T-cell (primary cell): ENCODE data around the gene MED12L. TPM values are rescaled to one million over a fixed set of nuclear protein-coding genes. Genes with fewer than 3 reads are reported as not detected.
A peak's percentile ranks its signal among the peaks of the same experiment; 100 is the strongest.
"Not testable (repeated sequence)": the region's sequence is repeated elsewhere in the genome, so short reads cannot be mapped to it uniquely, and the experiment has no call there.

Experiments
- ATAC-seq, 4 experiments: fragments of 200-7000 bp in 3 of 4; fragments of 150-1000 bp in 1 of 4; cut with Tn5 transposase; replicated peaks in 1 of 4; 1 replicate in 3 of 4; 2 replicates in 1 of 4; pipeline ENCODE4 v1.10.0; 2021; ENCODE audit warnings: moderate library complexity in 3 of 4, mild to moderate bottlenecking in 2 of 4, moderate number of reproducible peaks in 1 of 4
- CTCF ChIA-PET, 2 donors: fragments of 300-600 bp; sonication (Branson Sonifier 250); formaldehyde crosslinking; loops; one replicate each; lab custom pipeline; 2022; ENCODE audit warnings: antibody characterized with exemption in 2 of 2; lab: Charles Lee
- POLR2A ChIA-PET, 2 donors: fragments of 300-600 bp; sonication (Branson Sonifier 250); formaldehyde crosslinking; loops; one replicate each; lab custom pipeline; 2022; ENCODE audit warnings: antibody characterized with exemption in 2 of 2; lab: Charles Lee
- DNase-seq, 35 experiments: peaks; one replicate each; pipeline versions ENCODE4 v3.0.0 to v3.0.0-alpha.2; 2013 to 2023
- H3K27ac ChIP-seq: one replicate; pipeline ENCODE4 v1.5.1; 2013; ENCODE audit warnings: low read length
- H3K27me3 ChIP-seq, 2 experiments: replicated peaks in 1 of 2; 1 replicate in 1 of 2; 2 replicates in 1 of 2; pipeline versions ENCODE4 v1.6.1 to v1.7.0; 2013; ENCODE audit warnings: low read length in 1 of 2, mixed read lengths in 1 of 2; ENCODE audit not compliant: control insufficient read depth in 2 of 2, insufficient read depth in 2 of 2; ENCODE audit errors: extremely low read depth in 1 of 2
- H3K36me3 ChIP-seq, 2 donors: 1 replicate in 1 of 2; 2 replicates in 1 of 2; pipeline versions ENCODE4 v1.6.1 to v1.7.0; 2013; ENCODE audit warnings: low read length in 1 of 2; ENCODE audit not compliant: control insufficient read depth in 2 of 2, insufficient read depth in 1 of 2; ENCODE audit errors: extremely low read depth in 1 of 2
- H3K4me1 ChIP-seq, 2 experiments: 1 replicate in 1 of 2; 2 replicates in 1 of 2; pipeline versions ENCODE4 v1.6.1 to v1.7.0; 2013; ENCODE audit warnings: low read length in 2 of 2, mixed read lengths in 1 of 2; ENCODE audit not compliant: insufficient read depth in 2 of 2, control insufficient read depth in 1 of 2; ENCODE audit errors: extremely low read depth in 1 of 2
- H3K4me3 ChIP-seq, 2 donors: 1 replicate in 1 of 2; 2 replicates in 1 of 2; pipeline versions ENCODE4 v1.5.1 to v1.7.0; 2013; ENCODE audit warnings: mild to moderate bottlenecking in 2 of 2, low read length in 1 of 2, moderate library complexity in 1 of 2; ENCODE audit not compliant: control insufficient read depth in 1 of 2; ENCODE audit errors: extremely low read depth in 1 of 2
- H3K9me3 ChIP-seq: 2 replicates; pipeline ENCODE4 v1.7.0; 2013
- H3K27ac Mint-ChIP-seq, 2 donors: one replicate each; pipeline ENCODE4 v1.8.0; 2020 to 2021; ENCODE audit warnings: mild to moderate bottlenecking in 2 of 2, mixed read lengths in 2 of 2
- H3K27me3 Mint-ChIP-seq, 2 donors: one replicate each; pipeline ENCODE4 v1.8.0; 2021 to 2022; ENCODE audit warnings: mixed read lengths in 2 of 2
- H3K36me3 Mint-ChIP-seq: one replicate; pipeline ENCODE4 v1.8.0; 2021; ENCODE audit warnings: mixed read lengths
- H3K4me1 Mint-ChIP-seq, 3 donors: one replicate each; pipeline ENCODE4 v1.8.0; 2020 to 2022; ENCODE audit warnings: mixed read lengths in 3 of 3, mild to moderate bottlenecking in 1 of 3
- H3K4me3 Mint-ChIP-seq, 3 donors: one replicate each; pipeline ENCODE4 v1.8.0; 2020 to 2022; ENCODE audit warnings: mild to moderate bottlenecking in 3 of 3, mixed read lengths in 3 of 3, moderate library complexity in 3 of 3
- H3K9me3 Mint-ChIP-seq, 3 donors: one replicate each; pipeline ENCODE4 v1.8.0; 2020 to 2022; ENCODE audit warnings: mixed read lengths in 3 of 3
- WGBS: methylation state at CpG from one replicate; pipeline ENCODE4 v1.1.5; 2013; ENCODE audit warnings: missing lambda C conversion rate; ENCODE audit not compliant: insufficient coverage; 5-methylcytosine and 5-hydroxymethylcytosine counted together
- total RNA-seq, 35 experiments: library from RNA in 6 of 35; stranded (reverse) in 6 of 35; fragments of 120-200 nt in 1 of 35; gene quantifications; one replicate each; pipeline versions ENCODE4 v1.2.1 to v1.2.4 and lab custom pipeline; 2013 to 2026

Gene MED12L
- total RNA-seq, 5 donors from 2014 or later (not counting 1 experiment from before 2014, with no cell fraction given) = 0.55 to 2.1 (median 0.66) TPM

DNA sequence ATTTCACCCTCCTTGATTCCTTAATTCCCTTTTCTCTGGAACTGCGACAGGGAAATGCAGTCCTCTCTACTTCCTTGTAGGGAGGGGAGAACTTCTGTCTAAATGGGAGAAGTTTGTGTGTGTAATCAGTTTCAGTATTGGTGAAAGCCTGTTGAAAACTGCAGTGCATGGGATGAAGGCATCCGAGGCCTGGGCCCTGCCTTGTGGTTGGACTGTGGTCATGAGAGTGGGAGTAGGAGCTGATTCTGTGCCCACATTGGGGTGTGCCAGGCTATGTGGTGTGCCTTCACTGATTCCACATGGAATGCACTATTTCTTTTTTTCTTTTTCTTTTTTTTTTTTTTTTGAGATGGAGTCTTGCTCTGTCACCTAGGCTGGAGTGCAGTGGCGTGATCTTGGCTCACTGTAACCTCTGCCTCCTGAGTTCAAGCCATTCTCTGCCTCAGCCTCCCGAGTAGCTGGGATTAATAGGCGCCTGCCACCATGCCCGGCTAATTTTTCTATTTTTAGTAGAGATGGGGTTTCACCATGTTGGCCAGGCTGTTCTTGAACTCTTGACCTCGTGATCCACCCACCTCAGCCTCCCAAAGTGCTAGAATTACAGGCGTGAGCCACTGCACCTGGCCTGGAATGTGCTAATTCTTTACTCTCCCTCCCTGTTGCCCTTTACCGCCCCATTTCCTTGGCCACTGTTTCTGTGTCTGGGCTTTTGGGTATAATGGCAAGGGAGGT is 84.7 kb downstream of the MED12L start:
- CTCF ChIA-PET = interaction anchor here (0.6 to 3.8 kb wide), 8 partner anchors 14 to 883 kb away, joined by 3 to 26 read pairs (median 6); partner anchors contain the start of gene P2RY14 (in 1 of the 2)
- POLR2A ChIA-PET = interaction anchor here in 1 of 2 donors (0.5 kb wide), 1 partner anchor 1187 kb away, joined by 3 read pairs; no protein-coding TSS in a partner anchor
- not testable (repeated sequence) for H3K9me3 ChIP-seq, H3K36me3 Mint-ChIP-seq, ATAC-seq, H3K9me3 Mint-ChIP-seq, H3K4me3 ChIP-seq, H3K27me3 Mint-ChIP-seq, H3K36me3 ChIP-seq, H3K27me3 ChIP-seq
- Mint-ChIP-seq H3K4me1 (peaks cover 45 to 50% (median 47%) of the 10 kb centered on the region in 3 donors), H3K27ac (peak overlapping the region; percentile 84 to 89), H3K4me3 (peak overlapping the region in 1 of 3 donors; percentile 74)
- DNase-seq = peak in 3 of 35 experiments; percentile 9 to 23 (median 15)
- H3K4me1 ChIP-seq = peaks cover 33 to 42% of the 10 kb centered on the region in 2 experiments
- 0% methylated on average over 1 of the region's 9 CpGs for WGBS
- H3K27ac ChIP-seq = peak overlapping the region; percentile 66

DNA sequence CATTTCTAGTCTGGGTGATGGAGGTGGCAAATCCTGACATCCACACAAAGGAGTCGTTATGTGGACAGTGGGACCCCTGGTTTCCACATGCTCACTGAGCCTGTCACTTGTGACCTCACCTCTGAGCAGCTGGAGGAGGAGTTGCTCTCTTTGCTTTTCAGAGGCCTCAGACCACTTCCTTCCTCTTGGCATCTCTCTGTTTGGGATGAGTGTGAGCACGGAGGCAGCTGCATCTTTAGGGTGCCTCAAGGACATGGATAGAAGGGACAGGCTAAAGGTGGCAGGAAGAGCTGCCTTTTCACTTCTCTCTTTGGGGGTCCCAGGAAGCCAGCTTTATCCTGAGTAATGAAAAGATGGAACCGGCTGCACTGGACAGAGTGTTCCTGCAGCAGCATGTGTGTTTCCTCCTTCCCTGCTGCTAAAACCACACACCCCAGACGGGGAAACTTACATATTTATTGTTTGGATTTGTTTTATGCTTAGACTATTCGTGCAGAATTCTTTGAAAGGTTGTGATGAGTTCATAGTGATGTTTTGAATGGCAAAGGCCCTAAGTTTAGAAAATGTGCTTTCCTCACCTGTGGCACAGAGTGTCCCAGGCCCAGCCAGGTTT is 85.8 kb downstream of the MED12L start:
- Histone ChIP-seq H3K4me1 (peaks cover 33 to 42% of the 10 kb centered on the region in 2 experiments), H3K27me3 (no peaks in the 10 kb centered on the region), H3K9me3 (no peaks in the 10 kb centered on the region), H3K4me3 (no peak overlapping the region), H3K36me3 (no peaks in the 10 kb centered on the region), H3K27ac (peak overlapping the region; percentile 66)
- POLR2A ChIA-PET = no interaction called here
- peaks cover 45 to 50% (median 47%) of the 10 kb centered on the region in 3 donors for H3K4me1 Mint-ChIP-seq
- peak in 30 of 35 experiments; percentile 3 to 51 (median 20) for DNase-seq
- H3K27ac Mint-ChIP-seq = peak overlapping the region; percentile 84 to 89
- H3K4me3 Mint-ChIP-seq = peak overlapping the region; percentile 22 to 74 (median 41)
- H3K36me3 Mint-ChIP-seq = no peaks in the 10 kb centered on the region
- no CpG with 5 or more reads among the region's 5 CpGs for WGBS
- H3K27me3 Mint-ChIP-seq = no peaks in the 10 kb centered on the region
- CTCF ChIA-PET = interaction anchor here (0.5 to 1.8 kb wide), 12 partner anchors 17 to 113 kb away, joined by 3 to 10 read pairs (median 4); partner anchors contain the start of gene GPR171 (in 1 of the 2)
- ATAC-seq = peak; percentile 73 to 87 (median 86)
- H3K9me3 Mint-ChIP-seq = no peaks in the 10 kb centered on the region

DNA sequence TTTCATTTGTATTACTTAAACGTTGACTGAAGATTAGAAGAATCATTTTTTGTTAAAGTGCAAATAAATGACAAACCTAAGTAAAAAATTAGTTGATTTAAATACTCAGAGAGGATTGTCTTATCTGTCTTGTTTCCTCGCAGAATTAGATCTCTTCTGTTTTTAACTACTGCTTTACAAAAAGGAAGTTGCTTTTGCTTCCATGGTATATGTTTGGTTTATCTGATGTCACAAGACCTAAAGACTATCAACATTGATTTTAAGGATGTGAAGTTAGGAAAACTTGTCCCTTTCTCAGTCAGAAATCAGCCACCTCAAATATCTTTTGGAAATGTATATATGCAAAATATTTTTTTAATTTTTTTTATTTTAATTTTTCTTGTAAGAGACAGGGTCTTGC is 88.9 kb downstream of the MED12L start:
- H3K4me1 ChIP-seq = peaks cover 27 to 41% of the 10 kb centered on the region in 2 experiments
- ATAC-seq (no peak), DNase-seq (no peak)
- no peaks in the 10 kb centered on the region for H3K36me3 ChIP-seq
- no peak overlapping the region for H3K4me3 ChIP-seq
- Mint-ChIP-seq H3K4me1 (peaks cover 37 to 42% (median 39%) of the 10 kb centered on the region in 3 donors), H3K4me3 (no peak overlapping the region), H3K27ac (peak overlapping the region in 1 of 2 donors; percentile 31), H3K36me3 (no peaks in the 10 kb centered on the region), H3K9me3 (no peaks in the 10 kb centered on the region), H3K27me3 (no peaks in the 10 kb centered on the region)
- CTCF ChIA-PET = interaction anchor here in 1 of 2 donors (1.1 to 1.6 kb wide), 2 partner anchors 11 to 31 kb away, joined by 3 to 4 read pairs; no protein-coding TSS in a partner anchor
- no peaks in the 10 kb centered on the region for H3K9me3 ChIP-seq
- POLR2A ChIA-PET = no interaction called here
- WGBS = no CpG with 5 or more reads among the region's 2 CpGs
- no peak overlapping the region for H3K27ac ChIP-seq
- H3K27me3 ChIP-seq = no peaks in the 10 kb centered on the region

DNA sequence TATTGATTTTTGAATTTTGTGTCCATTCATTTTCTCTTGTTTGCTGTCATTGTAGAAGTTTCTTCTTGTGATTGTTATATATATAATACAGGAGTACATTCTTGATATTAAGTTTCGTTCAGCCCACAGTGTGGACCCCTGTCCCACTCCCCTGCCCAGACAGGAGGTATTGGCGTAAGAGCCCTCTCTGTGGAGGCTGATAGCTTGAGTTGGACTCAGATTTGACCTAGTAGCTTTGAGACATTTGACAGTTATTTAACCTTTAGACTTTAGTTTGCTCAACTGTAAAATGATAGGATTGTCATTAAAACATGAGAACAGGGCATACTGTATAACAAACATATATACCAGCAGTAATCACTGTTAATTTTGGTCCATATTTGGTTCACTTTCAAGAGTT is 90.5 kb downstream of the MED12L start:
- Mint-ChIP-seq H3K9me3 (no peaks in the 10 kb centered on the region), H3K4me1 (peaks cover 24 to 32% (median 27%) of the 10 kb centered on the region in 3 donors), H3K27ac (no peak overlapping the region), H3K4me3 (no peak overlapping the region), H3K36me3 (no peaks in the 10 kb centered on the region), H3K27me3 (no peaks in the 10 kb centered on the region)
- DNase-seq (no peak), ATAC-seq (no peak)
- no CpG with 5 or more reads among the region's 2 CpGs for WGBS
- H3K4me3 ChIP-seq = no peak overlapping the region
- POLR2A ChIA-PET = no interaction called here
- peaks cover 14 to 27% of the 10 kb centered on the region in 2 experiments for H3K4me1 ChIP-seq
- no peak overlapping the region for H3K27ac ChIP-seq
- no peaks in the 10 kb centered on the region for H3K9me3 ChIP-seq
- no peaks in the 10 kb centered on the region for H3K36me3 ChIP-seq
- H3K27me3 ChIP-seq = no peaks in the 10 kb centered on the region
- CTCF ChIA-PET = interaction anchor here in 1 of 2 donors (1.6 kb wide), 1 partner anchor 13 kb away, joined by 4 read pairs; no protein-coding TSS in a partner anchor

DNA sequence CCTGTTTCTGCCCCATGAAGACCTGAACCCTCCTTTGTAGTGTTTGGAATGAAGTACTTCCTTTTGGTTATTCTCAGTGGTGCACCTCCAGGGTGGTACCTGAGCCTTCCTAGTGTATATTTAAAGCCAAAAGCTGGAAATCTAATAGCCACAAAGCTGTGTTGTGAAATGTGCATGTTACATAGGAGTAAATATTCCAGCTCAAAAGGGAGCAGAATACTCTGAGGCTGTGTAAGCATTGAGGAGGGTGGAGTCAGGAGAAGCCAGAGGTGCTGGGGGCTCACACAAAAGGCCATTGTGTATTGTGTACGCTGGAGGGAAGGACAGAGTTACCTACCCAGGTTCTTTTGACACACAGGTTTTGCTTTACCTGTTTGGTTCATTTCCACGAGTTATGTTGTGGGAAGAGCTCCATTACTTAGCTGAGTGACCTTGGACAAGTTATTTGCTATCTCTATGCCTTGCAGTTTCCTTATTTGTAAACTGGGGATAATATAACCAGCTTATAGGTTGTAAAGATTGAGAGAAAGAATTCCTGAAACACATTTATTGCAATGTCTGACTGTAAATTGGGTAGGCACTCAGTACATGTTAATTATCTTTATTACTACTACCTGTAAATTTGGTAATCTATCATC is 92.9 kb downstream of the MED12L start:
- no peak for ATAC-seq
- no peaks in the 10 kb centered on the region for H3K9me3 Mint-ChIP-seq
- Histone ChIP-seq H3K27me3 (no peaks in the 10 kb centered on the region), H3K4me3 (no peak overlapping the region), H3K9me3 (no peaks in the 10 kb centered on the region), H3K36me3 (no peaks in the 10 kb centered on the region), H3K4me1 (peaks cover 5 to 13% of the 10 kb centered on the region in 2 experiments), H3K27ac (no peak overlapping the region)
- H3K27me3 Mint-ChIP-seq = no peaks in the 10 kb centered on the region
- DNase-seq = no peak
- WGBS = 100% methylated on average over 1 of the region's 2 CpGs
- no peak overlapping the region for H3K4me3 Mint-ChIP-seq
- no peaks in the 10 kb centered on the region for H3K36me3 Mint-ChIP-seq
- no peak overlapping the region for H3K27ac Mint-ChIP-seq
- peaks cover 19 to 28% (median 26%) of the 10 kb centered on the region in 3 donors for H3K4me1 Mint-ChIP-seq
- CTCF ChIA-PET = interaction anchor here (0.6 to 1.3 kb wide), 4 partner anchors 10 to 105 kb away, joined by 3 to 4 read pairs (median 3); no protein-coding TSS in a partner anchor
- POLR2A ChIA-PET = interaction anchor here in 1 of 2 donors (0.6 kb wide), 1 partner anchor 8 kb away, joined by 5 read pairs; no protein-coding TSS in a partner anchor
